ENCODE measurements around the gene FREM1.

Gene FREM1

DNA sequence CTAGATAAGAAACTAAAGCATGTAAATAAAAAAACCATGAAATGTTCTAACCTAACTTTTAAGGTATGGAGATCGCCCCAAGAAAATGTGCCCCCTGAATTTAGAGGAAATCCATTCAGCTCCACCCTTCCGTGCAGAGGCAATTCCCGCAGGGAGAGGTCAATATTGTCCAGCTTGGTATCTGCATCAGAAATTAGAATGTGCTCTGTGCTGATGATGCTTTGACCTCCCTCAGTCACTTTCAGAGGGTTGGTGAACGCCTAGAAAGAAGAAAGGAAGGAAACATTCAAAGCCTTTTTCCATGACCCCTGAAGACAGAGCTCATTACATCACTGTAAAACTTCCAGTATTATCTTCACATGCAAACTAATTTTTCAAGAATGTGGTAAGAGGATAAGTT, 91.0 kb downstream of the FREM1 start:
- no peak for DNase-seq (ENCODE audit: low read depth)

DNA sequence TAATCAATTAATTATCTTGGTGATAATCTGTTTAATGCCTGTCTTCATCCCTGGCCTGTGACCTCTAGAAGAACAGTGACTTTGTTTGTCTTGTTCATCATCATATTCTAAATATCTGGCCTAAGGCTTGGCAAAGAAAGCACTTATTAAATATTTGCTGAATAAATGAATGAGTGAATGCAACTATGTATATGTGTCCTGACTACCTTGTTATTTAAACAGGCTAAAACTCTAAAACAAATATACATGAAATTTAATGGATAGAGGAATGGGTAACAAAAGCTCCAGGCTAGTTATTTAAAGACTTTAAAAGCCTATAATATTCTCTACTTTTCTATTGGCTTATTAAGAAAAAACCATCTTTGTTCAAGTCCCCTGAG, 96.0 kb downstream of the FREM1 start:
- no peak for DNase-seq (ENCODE audit: low read depth)

DNA sequence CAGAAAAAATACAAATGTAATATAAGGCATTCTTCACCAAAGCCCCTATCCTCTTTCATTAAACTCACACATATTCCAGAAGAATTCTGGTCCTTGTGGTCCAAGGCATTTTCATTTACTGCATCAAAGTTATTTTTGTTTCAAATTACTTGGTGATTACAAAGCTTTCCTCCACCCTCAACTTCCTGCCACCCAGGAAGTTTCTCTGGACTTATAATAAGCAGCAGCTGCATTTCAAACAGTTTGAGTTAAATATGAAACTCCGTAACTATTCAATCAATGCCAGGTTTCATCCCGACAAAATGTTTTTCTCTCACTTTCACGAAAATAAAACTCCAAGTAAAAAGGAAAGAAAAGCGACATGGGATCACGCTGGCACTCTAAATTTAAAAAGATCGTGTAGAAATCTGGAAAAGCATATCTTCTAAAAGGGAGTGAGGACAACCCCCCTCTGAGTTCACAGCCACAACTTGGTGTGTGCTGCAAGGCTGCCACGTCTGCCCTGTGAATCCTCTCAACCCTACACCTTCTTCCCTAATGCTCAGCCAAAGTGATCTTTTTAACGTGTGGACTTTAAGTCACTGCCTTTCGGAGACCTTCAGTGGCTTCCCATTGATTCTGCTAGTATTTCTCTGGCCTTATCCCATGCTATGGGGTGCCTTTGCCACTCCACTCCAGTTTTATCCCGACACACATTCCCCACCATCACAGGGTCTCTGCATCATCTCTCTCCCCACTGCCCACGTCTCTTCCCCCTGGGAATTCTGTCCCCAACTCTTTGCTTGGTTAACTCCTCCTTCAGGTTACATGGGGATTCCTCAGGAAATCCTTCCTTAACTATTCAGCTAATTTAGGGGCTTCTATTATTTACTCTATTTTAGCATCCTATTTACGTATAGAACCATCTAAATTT, 96.6 kb downstream of the FREM1 start:
- DNase-seq (ENCODE audit: low read depth): no peak

DNA sequence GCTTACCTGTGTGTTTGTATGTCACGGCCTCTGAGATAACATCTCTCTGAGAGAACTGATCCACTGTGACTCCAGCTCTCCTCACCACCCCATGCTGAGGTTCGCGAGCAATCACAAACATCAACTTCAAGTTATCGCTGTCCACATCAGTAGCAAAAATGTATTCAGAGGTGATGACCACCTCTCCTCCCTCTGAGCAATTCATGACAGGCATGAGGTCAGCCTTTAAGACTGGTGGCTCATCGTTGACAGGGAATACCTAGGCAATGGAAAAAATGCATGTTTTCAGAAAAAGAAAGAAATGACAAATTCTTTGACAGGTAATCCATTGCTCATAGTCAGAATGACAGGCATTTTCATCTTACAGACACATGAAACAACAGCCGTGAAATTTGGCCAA, 97.4 kb downstream of the FREM1 start:
- no peak for DNase-seq (ENCODE audit: low read depth)

DNA sequence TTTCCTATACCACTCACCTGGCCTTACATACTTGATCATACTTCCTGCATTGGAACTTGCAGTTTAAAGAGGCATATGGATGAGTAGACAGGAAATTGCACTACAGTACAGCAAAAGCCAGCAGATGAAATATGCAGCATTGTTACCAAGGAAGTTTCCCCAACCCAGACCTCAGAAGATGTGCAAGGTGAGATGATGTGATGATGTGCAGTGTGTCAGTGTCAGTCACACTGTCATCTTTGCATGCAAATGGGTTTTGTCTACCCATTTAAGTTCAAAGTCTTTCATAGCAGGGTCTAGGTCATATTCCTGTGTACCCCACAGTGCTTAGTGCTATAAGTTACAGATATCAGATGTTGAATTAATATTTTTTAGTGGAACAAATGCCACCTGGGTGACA, 98.4 kb downstream of the FREM1 start:
- DNase-seq (ENCODE audit: low read depth): no peak

DNA sequence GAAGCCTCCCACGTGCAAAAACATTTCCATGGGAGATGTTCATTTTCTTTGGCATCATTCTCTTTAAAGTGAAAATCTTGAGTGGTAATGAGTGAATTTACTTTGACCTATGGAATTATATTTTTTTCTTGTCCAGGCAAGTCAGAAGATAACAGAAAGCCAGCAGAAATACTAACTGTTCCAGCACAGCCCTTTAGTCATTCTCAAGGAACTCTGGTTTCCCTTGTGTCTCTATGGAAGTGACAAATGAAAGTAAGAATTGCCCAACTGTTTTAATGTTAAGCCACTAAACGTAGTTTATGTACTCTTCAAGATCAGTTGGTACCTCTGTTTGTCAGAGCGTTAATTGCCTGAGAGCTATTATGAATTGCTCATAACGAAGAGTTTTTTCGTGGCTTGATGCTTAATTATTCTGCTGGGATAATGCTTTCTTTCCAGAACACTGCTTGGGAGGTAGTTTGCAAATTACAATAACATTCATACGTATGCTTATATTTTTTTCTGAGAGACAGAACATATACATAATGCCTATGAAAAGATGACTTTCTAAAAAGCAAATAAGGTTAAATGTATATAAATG, 103.2 kb downstream of the FREM1 start:
- DNase-seq (ENCODE audit: low read depth): no peak

DNA sequence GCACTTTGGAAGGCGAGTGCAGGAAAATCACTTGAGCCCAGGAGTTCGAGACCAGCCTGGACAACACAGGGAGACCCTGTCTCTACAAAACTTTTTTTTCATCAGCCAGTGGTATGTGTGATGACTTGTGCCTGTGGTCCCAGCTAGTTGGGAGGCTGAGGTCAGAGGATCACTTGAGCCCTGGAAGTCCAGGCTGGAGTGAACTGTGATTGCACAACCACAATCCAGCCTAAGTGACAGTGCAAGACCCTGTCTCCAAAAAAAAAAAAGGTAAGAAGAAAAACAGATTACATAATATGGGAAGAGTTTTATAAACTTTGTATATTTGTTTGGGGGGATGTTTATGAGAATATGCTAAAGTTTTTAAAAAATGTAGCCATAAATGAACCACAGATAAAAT, 111.2 kb downstream of the FREM1 start:
- DNase-seq (ENCODE audit: low read depth): no peak

DNA sequence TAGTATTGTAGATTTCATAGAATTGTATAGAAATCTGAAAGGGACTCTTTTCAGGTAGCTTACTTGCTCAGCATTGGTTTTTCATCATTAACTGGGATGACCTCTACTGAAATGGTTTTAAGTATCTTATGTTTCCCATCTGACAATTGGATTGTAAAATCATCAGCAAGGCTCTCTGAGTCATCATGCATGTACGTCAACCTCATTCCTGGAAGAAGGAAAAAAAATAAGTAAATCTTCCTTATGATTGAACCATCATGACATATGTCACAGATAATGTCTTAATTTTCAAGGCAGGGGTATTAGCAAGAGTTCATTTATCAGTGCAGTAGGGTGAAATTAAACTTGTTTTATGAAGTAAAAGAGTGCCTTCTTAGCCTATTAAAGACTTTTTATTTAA, 112.8 kb downstream of the FREM1 start:
- DNase-seq (ENCODE audit: low read depth): no peak

DNA sequence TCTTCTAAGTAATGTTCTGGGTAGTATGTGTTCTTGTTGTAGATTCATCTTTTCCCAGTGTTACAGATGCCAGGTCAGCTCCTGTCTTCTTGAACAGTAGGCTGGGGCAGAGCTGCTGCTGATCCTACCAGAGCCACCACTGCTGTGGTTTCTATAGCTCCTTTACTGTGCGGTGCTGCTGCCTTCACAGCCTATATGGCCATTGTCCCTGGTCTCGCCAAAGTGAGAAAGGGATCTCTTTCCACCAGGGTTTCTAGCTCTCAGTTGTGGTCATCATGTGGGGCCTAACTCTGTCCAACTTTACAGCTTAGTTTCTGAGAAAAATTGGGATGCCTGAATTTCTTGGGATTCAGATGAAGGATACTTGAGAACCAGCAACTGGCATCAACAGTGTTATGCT, 116.8 kb downstream of the FREM1 start:
- DNase-seq (ENCODE audit: low read depth): no peak

DNA sequence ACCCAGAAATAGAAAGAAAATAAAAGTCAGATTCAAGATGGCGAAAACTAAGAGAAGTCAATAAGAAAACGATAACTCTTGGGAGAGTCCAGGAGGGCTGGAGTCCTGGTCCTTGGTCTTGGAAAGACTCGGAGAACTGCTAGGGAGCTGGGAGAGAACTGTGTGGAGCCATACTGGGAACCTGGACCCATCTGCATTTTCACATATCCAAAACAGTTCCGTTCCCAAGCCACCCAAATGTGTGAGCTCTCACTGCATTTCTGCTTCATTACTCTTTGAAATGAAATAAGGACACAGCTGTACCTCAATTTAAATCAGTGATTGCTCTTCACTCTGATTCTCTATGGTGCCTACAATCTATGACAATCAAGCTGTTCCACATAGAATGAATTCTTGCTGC, 119.6 kb downstream of the FREM1 start:
- DNase-seq (ENCODE audit: low read depth): no peak

DNA sequence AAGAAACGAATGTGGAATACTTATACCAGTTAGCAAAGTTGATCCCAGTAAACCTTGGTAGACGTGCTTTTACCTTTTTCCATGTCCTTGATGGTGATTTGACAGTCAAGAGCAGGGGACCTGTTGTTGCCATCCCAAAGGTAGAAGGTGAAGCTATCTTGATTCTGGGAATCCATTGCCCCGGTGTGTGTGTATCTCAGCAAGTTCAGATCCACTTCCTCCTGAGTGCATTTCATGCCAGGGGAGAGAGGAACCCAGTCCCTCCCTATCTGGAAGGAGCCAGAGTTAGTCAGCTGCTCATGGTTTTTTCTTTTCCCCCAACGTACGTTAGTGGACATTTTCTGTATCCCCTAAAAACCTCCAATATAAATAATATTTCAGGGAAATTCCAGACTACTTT, 121.4 kb downstream of the FREM1 start:
- no peak for DNase-seq (ENCODE audit: low read depth)

DNA sequence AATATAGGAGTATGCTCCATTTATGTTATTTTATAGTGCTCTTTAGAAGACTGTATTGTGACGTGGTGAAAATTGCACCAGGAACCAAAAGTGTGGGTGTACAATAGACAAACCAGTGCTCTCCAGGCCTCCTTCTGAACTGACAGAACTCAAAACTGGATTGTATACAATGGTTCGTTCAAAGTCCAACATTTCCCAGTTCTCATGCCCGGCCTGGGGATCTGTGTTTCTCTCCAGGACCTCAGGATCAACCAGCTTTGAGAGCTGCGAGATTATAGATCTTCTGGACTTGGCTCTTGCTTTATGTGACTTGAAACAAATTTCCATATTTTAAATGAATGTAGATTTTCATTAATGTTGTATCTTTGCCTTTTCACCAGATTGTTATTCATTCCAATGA, 126.9 kb downstream of the FREM1 start:
- DNase-seq (ENCODE audit: low read depth): no peak

DNA sequence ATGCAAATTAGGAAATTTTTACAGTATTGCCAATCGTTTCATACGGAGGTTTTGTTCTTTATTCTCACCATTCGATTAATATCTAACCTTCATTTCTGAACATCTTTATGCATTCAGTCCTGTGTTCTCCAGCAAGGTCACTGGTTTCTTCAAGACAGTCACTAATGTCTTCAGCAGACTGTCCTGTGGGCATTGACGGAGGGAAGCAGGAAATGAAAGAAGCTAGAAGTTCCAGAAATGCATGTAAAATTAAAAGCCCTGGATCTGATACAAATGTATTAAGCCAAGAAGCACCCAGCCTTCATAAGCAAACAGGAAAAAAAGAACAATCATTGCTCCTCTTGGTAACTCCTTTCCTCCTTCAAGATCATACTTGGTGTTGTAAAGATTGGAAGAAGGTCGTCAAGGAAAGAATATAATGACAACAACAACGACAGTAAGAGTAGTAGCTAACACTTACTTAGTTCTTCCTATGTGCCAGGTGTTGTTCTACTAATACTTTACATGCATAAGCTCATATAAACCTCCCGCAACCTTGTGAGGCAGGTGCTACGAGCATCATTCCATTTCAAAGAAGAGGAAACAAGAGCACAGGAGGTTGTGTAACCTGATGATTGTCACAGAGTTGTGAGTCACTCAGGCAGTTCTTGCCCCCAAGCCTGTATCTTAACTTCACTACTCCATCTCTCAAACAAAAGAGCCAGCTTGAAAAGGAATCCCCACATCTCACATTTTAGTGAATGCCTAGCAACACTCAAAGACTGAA, 127.8 kb downstream of the FREM1 start:
- no peak for DNase-seq (ENCODE audit: low read depth)

DNA sequence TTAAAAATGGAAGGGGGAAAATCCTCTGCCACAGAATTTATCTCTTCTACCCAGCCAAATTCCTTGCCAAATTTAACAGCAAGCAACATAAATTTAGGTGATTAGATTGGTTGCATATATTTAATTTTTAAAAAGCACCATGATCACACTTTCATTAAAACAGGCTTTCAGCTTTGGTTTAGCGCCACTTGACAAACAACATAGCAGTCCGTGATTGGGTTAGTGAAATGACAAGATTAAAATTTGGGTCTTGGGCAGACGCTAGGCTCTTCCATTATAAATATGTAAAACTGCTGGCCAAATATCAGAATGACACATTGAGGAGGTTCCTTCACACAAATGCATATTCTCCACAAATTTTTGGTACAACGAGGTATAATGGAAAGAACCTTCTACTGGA, 129.5 kb downstream of the FREM1 start:
- no peak for DNase-seq (ENCODE audit: low read depth)

DNA sequence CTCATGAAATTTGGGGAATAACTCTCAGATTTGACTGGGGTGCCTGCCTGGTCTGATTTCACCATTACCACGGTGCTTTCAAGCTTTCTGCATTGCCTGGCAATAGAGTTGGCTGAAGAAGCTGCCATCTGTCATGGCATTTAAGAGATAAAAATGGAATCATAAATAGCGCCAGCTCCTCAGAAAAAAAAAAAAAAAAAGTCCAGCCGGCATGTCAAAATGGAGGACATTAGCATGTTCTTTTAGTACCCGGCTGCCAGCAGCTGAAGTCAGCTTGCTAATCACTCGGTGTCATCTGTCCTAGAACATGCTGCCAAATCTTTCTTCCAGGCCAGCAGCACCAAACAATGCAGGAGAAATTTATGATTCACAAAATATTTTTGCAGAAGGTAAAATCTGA, 130.0 kb downstream of the FREM1 start:
- DNase-seq (ENCODE audit: low read depth): no peak

DNA sequence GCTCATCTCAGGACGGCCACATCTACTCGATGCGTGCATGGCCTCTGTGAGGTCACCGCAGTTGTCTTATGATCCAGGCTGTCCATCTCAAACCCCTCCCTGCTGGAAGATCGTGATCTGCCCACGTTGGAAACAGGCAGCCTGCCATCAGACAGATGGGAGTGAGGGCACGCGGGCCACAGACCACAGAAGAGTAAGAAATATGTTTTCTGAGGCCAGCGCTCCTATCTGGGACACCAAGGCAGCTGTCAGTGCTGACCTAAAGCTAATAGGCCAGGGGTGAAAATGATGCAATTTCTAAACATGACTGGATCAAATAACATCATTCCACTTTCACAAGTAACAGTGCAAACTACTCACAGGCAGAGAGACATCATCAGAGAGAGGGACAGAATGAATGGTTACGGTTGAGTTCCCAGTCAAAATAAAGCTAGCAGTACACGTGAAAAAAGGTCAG, 130.6 kb downstream of the FREM1 start:
- DNase-seq (ENCODE audit: low read depth): no peak

DNA sequence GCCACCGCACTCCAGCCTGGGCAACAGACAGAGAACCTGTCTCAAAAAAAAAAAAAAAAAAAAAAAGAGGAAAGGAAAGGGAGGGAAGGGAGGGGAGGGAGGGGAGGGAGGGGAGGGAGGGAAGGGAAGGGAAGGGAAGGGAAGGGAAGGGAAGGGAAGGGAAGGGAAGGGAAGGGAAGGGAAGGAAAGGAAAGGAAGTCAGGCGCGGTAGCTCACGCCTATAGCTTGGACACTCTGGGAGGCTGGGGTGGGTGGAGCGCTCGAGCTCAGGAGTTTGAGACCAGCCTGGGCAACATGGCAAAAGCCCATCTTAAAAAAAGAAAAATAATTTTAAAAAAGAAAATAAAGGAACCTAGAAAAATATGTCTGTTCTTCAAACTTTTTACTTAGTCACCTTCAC, 131.7 kb downstream of the FREM1 start:
- DNase-seq (ENCODE audit: low read depth): no peak

DNA sequence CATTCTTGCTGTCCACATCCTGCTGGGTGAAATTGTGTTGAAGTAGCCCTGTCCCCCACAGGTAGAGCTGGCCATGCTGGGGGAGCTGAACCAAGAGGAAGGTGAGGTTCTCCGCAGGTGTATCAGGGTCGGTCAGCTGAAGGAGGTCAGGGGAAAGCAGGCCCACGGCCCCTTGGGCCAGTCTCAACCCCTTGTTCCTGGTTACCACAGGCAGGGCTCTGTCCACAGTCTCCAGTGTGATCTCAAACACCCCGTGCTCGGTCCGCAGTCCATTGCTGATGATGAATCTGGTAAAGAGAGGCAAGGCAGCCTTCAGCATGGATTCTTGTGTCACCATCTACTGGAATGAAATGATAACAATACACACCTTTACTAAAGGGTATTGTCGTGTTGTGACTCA, 134.3 kb downstream of the FREM1 start:
- DNase-seq (ENCODE audit: low read depth): no peak

DNA sequence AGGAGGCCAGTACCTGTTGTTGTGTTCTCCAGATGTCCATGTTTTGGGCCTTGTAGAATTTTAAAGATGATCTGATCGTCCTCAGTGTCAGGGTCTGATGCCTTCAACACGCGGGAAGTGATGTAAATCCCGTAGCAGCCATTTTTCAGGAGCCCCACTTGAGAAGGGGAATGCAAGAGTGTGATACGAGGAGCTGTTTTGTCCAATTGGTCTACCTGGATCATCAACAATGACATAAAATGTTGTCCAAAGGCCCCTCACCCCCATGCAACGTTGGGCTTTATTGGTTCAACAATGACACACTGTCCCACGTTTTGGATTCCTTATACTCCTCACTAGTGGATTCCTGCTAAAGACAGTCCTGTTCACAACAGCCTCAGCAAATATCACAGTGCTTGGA, 139.6 kb downstream of the FREM1 start:
- no peak for DNase-seq (ENCODE audit: low read depth)

DNA sequence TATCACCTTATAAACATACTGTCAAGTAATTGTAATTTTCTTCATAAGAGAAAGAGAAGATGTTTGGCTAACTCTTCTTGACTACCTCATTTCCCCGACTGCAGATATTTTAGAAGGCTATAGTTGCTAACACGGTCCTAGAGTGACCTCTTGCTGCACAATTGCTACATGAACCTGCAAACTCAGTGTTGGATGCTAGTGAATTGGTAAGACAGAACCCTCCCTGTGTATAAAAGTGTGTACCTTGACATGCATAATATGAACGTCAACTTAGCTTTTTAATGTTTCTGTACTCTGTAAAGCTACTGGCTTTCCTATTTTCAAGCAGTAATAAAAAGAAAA, 141.0 kb downstream of the FREM1 start:
- DNase-seq (ENCODE audit: low read depth): no peak

DNA sequence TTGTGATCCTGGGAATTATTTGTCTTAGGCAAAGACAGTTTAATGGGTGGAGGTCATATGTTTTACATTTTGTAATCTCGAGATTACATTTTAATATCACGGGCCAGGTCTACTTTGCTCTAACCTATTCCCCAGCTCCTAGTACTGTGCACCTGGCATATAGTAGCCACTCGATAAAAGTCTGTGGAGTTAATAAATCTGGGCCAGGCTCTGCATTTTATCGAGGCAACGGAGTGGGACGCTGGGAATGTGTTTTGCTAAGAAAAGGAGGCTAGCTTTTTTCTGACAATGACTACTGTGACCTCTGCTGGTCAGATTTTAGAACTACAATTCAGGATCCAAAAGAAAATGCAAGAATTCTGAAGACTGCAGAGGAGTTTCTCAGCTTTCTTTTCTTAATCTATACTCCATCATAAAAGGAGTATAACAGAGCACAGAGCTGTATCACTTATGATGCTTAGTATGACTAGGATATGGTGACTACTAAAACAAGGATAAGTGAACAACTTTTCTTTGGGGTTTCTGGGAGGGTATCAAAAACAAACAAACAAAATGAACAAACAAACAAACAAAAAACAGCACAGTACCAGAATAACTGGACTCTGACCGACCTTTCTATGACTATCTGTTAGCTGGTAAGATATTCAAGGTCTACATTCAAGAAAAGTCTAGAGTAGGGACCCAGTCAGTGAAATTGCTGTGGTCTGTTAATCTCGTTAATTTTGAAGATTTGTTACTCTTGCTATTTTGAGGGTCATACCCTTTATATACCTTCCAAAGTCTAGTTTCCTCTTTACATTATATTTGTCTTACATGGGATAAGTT, 141.6 kb downstream of the FREM1 start:
- no peak for DNase-seq (ENCODE audit: low read depth)

DNA sequence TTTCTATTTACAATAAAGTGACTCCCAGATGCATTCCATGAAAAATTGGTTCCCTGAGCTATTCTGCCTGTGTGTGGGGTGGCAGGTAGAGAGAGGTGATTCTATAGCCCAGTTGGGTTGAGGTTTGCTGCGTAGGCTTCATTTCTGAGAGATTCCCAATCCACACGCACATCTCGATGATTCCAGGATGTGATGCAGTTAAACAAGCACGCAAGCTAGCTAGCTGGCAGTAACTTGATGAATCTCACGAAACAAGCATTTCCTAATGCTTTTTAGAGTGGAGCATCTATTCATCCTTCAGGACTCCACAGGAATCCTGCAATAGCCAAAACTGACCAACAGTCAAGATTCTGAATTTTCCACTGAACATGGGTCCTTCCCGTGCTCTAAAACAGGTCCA, 143.9 kb downstream of the FREM1 start:
- no peak for DNase-seq (ENCODE audit: low read depth)

Measured in activated gamma-delta T cell treated with anti-CD3 and anti-CD28 coated beads, Interleukin-2, amount 50 U/mL, for 16 hours (primary cell).